Glomerular endothelial cell (primary cell): ENCODE measurements around the gene SERINC2. TPM values are rescaled to one million over a fixed set of nuclear protein-coding genes. Genes with fewer than 3 reads are reported as not detected.
"Not testable (repeated sequence)": the region's sequence is repeated elsewhere in the genome, so short reads cannot be mapped to it uniquely, and the experiment has no call there.

Experiments used
- DNase-seq: peaks from one replicate; pipeline ENCODE4 v3.0.0-alpha.2; 2011; ENCODE audit warnings: low read depth, low spot score; ENCODE audit errors: extremely low read depth
- total RNA-seq: library from RNA; depleted of rRNA; stranded (reverse); fragments of >200 nt; gene quantifications from 2 replicates; pipeline ENCODE4 v1.2.3, GENCODE V29; 2015

Gene SERINC2
- total RNA-seq, 1 donor from 2014 or later = 38.4 TPM

DNA sequence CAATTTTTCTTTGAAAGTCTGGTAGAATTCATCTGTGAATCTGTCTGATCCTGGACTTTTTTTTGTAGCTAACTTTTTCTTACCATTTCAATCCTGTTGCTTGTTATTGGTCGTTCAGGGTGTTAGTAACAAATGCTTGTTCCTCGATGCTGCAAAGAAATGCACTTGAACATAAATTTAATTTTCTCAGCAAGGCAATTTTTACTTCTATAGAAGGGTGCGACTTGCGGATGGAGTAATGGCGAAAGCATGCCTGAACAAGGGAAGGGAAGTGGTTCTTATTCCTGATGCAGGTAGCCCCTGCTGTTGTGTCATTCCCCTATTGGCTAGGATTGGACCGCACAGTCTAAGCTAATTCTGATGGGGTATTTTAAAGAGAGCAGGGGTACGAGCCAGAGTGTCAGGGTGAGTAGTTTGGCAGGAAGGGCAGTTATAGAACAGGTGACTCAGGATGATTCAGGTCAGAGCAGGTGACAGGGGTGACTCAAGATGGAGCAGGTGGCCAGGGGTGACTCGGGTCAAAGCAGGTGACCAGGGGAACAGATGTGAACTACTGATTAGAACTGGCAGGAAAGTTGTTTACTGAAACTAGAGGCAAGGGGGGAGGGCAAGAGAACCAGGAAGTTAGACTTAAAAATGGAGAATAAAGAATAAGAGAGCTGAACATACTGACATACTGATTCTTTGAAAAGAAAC lies 40.5 kb downstream of the SERINC2 start:
- DNase-seq = no peak

DNA sequence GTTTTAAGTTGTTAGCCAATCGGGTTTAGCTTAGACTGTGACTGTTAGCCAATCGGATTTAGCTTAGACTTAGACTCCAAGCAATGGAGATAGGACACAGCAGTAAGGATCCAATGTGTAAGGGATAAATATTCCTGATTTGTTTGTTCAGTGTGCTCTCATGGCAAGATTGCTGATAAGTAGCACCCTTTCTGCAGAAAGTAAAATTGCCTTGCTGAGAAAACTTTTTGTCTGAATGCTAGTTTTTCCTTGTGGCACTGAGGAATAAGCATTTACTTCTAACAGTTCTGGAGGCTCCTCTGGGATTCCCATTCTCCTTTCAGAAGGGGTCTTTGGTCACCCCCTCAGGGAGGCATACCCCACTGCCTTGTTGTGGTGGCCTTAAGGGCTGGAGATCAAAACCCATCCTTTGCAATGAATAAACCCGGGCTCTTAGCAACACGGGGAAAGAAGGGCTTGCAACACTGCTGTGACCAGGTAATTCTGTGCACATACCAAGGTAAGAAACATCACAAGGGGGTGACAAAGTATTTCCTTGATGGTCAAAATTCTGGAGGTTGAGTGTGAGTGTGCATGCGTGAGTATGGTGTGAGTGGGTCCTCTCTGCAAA lies 45.4 kb downstream of the SERINC2 start:
- DNase-seq = no peak

DNA sequence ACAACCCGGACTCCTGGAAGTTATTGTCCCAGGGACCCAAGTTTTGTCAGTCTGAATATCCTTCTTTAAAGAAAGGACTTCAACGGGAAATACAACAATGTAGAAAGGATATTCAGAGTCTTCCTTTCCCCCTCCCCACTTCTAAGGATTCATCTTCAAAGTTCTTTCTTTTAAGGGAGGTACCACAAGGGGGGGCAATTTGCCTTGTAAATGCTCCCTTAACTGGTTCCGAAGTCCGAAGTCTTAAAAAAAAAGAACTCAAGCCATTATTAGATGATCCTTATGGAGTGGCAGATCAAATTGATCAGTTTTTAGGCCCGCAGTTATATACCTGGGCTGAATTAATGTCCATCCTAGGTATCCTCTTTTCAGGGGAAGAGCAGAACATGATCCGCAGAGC lies 47.0 kb downstream of the SERINC2 start:
- DNase-seq = no peak

DNA sequence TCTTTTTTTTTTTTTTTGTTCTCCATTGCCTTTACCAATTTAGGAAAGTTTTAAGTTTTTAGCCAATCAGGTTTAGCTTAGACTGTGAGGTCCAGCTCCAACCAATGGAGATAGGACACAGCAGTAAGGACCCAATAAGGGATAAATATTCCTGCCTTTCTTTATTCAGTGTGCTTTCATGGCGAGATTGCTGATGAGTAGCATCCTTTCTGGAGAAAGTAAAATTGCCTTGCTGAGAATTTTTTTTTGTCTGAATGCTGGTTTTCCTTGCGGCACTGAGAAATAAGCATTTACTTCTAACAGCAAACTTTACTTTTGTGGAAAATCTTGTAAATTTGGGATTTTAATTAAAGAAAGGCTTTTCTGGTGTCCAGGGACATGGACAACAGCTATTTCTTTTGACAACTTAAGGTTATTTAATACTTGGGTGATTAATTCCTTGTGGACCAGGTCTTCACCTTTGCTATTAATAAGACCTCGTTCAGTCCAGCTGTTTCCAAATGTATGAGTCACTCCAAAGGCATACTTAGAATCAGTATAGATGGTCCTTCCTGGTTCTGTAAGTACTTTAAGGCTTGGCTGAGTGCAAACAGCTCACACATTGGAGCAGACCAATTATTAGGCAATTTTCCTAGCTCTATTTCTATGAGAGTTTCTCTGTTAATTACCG lies 54.1 kb downstream of the SERINC2 start:
- no peak for DNase-seq

DNA sequence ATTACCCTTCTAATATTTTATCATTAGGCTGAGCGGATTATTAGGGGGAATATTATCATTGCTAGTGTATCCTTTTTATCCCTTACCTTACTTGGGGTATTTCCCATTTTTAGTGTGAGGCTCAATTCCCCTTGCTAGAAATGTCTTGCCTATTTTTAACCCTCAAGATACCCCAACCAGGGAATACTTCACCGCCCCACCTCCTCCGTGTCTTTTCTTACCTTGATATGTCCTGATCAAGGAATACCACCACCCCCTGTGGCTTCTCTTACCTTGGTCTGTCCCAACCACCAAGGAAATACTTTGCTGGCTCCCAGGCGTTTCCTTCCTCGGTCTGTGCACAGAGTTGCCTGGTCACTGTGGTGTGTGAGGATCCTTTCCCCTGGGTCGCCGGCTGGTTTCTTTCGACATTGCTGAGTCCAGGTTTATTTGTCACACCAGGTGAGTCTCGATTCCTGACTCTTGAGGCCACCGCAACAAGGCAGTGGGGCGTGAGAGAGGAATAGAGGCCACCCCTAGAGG lies 57.8 kb downstream of the SERINC2 start:
- no peak for DNase-seq

DNA sequence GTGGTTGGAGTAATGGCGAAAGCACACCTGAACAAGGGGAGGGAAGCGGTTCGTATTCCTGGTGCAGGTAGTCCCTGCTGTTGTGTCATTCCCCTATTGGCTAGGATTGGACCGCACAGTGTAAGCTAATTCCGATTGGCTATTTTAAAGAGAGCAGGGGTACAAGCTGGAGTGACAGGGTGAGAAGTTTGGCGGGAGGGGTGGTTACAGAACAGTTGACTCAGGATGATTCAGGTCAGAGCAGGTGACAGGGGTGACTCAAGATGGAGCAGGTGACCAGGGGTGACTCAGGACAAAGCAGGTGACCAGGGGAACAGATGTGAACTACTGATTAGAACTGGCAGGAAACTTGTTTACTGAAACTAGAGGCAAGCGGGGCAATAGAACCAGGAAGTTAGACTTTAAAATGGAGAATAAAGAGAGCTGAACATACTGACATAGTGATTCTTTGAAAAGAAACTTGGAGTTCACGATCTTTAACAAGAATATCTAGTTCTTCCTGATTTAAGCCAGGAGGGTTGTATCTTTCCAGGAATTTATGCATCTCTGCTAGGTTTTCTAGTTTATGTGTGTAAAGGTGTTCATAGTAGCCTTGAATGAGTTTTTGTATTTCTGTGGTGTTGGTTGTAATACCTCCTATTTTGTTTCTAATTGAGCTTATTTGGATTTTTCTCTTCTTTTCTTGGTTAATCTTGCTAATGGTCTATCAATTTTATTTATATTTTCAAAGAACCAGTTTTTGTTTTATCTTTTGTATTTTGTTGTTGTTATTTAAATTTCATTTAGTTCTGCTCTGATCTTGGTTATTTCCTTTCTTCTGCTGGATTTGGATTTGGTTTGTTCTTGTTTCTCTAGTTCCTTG lies 58.7 kb downstream of the SERINC2 start:
- not testable (repeated sequence) for DNase-seq

DNA sequence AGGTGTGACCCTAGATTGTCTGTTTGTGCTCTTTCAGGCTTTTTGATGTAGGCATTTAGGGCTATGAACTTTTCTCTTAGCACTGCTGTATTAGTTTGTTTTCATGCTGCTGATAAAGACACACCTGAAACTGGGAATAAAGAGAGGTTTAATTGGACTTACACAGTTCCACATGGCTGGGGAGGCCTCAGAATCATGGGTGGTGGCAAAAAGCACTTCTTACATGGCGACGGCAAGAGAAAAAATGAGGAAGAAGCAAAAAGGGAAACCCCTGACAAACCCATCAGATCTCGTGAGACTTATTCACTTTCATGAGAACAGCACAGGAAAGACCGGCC lies 59.3 kb downstream of the SERINC2 start:
- not testable (repeated sequence) for DNase-seq

DNA sequence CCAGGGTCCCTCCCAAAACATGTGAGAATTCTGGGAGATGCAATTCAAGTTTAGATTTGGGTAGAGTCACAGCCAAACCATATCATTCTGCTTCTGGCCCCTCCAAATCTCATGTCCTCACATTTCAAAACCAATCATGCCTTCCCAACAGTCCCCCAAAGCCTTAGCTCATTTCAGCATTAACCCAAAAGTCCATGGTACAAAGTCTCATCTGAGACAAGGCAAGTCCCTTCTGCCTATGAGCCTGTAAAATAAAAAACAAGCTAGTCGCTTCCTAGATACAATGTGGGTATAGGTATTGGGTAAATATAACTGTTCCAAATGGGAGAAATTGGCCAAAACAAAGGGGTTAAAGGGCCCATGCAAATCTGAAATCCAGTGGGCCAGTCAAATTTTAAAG lies 59.7 kb downstream of the SERINC2 start:
- not testable (repeated sequence) for DNase-seq

DNA sequence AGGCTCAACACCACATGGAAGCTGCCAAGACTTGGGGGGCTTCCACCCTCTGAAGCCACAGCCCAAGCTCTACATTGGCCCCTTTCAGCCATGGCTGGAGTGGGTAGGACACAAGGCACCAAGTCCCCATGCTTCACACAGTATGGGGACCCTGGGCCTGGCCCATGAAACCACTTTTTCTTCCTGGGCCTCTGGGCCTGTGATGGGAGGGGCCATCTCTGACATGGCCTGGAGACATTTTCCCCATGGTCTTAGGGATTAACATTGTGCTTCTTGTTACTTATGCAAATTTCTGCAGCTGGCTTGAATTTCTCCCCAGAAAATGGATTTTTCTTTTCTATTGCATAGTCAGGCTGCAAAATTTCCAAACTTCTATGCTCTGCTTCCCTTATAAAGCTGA lies 60.5 kb downstream of the SERINC2 start:
- not testable (repeated sequence) for DNase-seq

DNA sequence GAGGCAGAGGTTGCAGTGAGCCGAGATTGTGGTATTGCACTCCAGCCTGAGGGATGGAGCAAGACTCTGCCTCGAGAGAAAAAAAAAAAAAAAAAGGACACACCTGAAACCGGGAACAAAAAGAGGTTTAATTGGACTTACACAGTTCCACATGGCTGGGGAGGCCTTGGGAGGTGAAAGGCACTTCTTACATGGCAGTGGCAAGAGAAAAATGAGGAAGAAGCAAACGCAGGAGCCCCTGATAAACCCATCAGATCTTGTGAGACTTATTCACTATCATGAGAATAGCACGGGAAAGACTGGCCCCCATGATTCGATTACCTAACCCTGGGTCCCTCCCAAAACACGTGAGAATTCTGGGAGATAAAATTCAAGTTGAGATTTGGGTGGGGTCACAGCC lies 61.6 kb downstream of the SERINC2 start:
- DNase-seq = not testable (repeated sequence)

DNA sequence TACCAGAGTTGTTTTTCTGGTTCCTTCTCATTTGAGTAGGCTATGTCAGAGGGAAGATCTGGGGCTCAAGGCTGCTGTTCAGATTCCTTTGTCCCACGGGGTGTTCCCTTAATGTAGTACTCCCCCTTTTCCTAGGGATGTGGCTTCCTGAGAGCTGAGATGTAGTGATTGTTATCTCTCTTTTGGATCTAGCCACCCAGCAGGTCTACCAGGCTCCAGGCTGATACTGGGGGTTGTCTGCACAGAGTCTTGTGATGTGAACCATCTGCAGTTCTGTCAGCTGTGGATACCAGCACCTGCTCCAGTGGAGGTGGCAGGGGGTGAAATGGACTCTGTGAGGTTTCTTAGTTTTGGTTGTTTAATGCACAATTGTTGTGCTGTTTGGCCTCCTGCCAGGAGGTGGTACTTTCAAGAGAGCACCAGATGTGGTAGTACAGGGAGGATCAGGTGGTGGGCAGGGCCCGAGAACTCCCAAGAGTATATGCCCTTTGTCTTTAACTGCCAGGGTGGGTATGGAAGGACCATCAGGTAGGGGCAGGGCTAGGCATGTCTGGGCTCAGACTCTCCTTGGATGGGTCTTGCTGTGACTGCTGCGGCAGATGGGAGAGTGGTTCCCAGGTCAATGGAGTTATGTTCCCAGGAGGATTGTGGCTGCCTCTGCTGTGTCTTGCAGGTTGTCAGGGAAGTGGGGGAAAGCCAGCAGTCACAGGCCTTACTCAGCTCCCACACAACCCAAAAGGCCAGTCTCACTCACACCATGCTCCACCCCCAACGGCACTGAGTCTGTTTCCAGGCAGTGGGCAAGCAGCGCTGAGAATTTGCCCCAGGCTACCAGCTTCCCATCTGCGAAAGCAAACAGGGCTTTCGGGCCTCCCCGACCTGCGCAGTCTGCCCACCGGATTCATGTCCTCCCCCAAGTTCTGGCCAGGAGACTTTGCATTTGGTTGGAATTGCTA lies 64.2 kb downstream of the SERINC2 start:
- no peak for DNase-seq

DNA sequence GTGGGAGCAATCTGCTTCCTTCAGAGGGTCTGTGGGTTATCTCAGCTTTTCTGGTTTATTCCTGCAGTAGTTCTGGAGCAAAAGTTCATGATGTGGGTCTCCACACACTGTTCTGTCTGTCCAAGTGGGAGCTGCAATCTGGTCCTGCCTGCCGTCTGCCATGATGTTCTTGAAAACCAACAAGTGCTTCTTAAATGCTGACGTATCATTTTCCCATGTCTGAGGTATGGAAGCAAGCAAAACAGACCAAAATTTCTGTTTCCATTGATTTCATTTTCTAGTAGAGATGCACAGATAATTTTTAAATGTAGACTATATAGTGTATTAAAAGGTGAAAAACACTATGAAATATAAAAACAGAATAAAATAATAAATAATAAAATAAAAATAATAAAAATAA lies 65.2 kb downstream of the SERINC2 start:
- no peak for DNase-seq

DNA sequence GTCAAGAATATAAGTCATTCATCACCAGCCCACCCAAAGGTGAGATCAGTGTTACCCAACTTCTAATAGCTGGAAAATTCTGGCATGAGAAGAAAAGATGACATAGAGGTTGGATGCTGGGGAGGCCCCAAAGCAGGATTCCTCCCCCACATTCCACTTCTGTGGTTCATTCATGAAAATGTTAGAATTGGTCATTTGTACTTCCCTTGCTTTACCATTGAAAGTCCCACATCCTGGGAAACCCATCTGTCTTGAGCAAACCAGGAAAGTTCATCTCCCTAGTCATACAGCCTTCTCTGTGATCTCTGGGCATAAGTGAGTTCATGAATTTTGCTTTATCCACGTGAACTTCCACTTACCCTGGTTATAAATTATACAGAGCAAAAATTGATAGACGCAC lies 66.8 kb downstream of the SERINC2 start:
- no peak for DNase-seq

DNA sequence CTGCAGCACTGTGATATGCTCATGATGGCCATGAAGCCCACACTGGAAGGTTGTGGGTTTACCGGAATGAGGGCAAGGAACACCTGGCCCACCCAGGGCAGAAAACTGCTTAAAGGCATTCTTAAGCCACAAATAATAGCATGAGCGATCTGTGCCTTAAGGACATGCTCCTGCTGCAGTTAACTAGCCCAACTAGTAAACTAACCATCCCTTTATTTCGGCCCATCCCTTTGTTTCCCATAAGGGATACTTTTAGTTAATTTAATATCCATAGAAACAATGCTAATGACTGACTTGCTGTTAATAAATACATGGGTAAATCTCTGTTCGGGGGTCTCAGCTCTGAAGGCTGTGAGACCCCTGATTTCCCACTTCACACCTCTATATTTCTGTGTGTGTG lies 67.4 kb downstream of the SERINC2 start:
- DNase-seq = not testable (repeated sequence)

DNA sequence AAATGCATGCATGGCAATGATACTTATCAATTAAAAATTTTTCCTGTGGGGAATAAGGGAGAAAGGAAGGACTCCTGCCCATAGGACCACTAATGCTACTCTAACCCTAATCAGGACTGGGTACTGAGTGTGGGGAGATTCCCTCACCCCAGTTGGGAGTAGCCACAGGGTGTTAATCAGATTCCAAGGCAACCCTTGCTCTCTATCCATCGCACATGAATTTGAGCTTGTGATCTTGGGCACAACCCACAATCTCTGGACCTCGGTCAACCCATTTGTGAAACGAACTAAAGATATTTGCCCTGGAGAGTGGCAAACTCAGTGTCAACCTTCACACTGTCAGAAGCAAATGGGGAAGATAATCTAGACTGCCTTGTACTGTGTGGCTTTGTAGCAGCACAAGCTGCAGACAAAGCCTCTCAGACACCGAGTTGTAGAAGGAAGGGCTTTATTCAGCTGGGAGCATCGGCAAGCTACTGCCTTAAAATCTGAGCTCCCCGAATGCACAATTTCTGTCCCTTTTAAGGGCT lies 69.5 kb downstream of the SERINC2 start:
- no peak for DNase-seq

DNA sequence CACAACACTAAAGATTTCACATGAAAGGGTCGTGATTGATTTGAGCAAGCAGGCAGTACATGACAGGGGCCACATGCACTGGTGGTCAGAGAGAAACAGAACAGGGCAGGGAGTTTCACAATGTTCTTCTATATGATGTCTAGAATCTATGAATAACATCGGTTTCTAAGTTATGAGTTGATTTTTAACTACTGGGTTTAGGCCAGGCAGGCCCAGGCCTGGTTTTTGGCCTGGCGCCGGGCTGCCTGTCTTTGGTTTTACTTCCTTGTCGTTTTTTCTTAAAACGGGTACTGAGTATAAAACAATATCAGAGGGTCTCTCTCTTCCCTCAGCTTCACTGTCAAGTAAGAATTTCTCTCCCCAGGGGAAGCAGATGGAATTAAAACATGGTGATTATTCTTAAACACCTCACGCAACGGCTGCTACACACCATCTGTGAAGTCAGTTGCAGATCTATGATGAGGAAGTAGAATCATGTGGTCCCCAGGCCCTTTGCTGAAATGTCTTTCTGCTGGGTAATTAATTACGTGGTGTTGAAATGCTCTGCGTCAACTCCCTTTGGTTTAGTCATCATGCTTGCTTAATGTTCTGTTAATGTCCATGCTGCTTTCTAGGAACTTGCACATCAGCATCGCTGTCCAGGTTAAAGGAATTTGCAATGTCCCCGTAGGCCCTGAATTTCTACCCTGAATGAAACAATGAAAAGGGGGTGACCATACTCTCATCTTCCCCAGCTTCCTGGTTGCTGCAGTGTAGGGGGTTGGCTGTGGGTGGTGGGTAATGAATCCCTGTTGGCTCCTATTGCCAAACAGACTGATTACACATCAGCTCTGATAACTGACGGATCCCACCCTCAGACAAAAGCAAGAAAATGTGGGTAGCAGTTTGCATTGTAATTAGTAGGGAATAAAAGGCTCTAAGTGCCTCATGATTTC lies 70.3 kb downstream of the SERINC2 start:
- DNase-seq = no peak
